GM21825 (cell line): ENCODE measurements around the gene PIMREG.

Experiments used
- ATAC-seq: cut with Tn5 transposase; IDR thresholded peaks from one replicate; pipeline ENCODE4 v1.9.1; 2021; ENCODE audit warnings: mild to moderate bottlenecking, moderate library complexity; ENCODE audit not compliant: unreplicated experiment

PIMREG gene, protein sequence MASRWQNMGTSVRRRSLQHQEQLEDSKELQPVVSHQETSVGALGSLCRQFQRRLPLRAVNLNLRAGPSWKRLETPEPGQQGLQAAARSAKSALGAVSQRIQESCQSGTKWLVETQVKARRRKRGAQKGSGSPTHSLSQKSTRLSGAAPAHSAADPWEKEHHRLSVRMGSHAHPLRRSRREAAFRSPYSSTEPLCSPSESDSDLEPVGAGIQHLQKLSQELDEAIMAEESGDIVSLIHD

DNA sequence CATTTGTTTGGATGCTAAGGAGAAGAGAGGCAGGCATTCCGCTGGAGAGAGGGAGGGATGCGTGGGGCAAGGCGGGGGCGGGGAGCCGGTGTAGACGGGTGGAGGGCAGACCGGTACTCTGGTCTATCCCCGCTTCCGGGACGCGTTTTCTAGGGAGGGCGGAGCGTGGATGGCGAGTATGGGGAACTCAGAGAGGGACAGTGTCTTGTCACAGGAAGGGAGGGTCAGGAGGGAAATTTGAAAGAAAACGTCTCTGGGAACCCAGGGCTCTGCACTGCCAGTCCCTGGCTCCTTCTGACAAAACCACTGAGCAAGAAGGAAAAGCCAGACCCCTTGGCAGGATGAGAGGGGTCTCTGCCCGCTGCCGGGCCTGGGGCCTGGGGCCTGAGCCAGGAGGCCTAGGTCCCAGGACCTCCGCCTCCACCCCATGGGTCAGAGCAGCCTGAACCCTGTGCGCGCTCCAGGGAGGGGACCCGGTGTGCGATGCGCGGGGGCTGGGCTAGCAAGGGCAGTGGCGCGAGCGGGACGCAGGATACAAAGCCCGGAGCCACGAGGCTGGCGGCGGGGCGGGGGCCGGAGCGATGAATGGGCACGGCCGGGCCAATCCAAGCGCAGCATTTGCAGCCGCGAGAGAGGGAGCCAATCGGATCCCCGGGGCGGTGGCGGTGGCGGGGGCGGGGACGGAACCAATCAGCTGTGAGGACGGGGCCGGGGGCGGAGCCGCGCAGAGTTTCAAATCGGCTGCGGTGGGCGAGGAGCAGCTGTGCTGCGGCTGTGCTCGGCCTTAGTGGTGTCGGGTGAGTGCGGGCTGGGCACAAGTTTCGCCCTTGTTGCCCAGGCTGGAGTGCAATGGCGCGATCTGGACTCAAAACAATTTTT lies at the start of gene PIMREG:
TSS of gene PIMREG (plus strand) at position 764 of the 879 bp plus-strand sequence. CDS start 656 bp downstream, outside the sequence.
- peak; percentile 73 for ATAC-seq

DNA sequence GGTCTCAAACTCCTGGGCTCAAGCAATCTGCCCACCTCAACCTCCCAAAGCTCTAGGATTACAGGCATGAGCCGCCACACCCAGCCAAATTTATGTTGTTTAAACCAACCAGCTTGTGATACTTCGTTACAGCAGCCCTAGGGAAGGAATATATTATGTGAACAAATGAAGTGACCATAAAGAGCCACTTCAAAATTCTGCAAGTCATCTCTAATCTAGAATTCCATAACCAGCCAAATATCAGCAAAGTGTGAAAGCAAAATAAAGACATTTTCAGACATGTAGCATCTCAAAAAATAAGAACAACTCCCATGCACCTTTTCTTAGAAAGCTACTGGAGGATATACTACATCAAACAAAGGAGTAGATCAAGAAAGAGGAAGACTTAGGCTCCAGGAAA lies 45.3 kb upstream of the PIMREG start:
- no peak for ATAC-seq

DNA sequence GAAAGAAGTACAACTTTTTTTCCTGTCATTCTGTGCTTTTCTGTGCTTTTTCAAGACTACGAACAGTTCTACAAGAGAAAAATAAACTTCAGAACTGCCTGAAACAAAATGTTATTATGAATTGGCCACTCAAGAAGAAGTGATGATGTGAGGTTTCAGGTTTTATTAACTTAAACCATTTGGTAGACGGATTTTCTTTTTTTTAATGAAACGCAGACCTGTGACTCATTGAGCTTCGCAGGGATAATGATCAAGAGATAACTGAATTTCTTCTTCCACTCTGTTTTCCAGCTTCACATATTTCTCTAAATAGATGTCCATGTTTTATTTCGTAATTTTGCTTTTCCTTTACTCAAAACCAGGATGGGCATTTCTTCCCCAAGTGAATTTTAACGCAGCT lies 42.0 kb upstream of the PIMREG start:
- ATAC-seq, result no peak

GRCh38 chr17:6408276-6408675 lies 36.0 kb upstream of the PIMREG start:
- no peak for ATAC-seq

GRCh38 chr17:6408735-6409134 lies 35.5 kb upstream of the PIMREG start:
- no peak for ATAC-seq

GRCh38 chr17:6413065-6413464 lies 31.2 kb upstream of the PIMREG start:
- no peak for ATAC-seq

DNA sequence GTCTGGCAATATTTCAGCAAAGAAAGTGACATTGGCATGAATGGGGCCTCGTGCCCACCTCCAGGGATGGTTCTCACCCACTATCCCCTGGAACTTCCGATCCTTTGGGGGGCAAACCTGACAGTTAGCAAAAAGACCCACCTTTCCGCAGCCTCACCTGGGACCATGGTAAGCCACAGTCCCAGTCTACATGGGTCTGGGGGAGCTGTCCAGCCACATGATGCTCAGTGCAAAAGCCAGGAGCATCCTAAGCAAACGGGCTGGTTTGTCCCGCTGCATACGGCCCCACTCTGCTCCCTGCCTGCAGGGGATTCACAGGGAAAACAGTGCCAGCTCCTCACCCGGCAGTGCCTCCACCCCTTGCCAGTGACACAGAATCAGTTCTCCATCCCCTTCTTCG lies 28.6 kb upstream of the PIMREG start:
- no peak for ATAC-seq

DNA sequence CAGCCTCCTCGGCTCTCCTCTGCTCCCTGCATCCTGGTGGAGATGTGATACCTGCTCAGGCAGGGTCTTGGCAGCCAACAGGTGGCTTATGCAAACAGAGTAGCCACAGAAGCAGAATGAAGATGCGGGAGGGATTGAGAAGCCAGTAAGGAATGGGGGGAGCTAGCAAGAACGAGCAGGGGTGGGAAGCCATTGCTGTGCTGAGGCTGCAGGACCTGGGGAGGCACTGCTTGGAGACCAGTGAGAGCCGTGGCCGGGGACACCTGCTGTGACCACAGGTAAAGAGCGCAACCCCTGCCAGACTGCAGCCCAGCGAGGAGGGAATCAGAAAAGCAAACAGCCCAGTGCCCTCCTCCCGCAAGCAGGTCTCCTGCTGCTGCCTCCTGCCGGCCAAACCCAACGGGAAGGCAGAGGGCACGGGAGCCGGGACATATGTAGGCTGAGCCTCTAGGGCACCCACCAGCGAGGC lies 24.0 kb upstream of the PIMREG start:
- ATAC-seq, result no peak

DNA sequence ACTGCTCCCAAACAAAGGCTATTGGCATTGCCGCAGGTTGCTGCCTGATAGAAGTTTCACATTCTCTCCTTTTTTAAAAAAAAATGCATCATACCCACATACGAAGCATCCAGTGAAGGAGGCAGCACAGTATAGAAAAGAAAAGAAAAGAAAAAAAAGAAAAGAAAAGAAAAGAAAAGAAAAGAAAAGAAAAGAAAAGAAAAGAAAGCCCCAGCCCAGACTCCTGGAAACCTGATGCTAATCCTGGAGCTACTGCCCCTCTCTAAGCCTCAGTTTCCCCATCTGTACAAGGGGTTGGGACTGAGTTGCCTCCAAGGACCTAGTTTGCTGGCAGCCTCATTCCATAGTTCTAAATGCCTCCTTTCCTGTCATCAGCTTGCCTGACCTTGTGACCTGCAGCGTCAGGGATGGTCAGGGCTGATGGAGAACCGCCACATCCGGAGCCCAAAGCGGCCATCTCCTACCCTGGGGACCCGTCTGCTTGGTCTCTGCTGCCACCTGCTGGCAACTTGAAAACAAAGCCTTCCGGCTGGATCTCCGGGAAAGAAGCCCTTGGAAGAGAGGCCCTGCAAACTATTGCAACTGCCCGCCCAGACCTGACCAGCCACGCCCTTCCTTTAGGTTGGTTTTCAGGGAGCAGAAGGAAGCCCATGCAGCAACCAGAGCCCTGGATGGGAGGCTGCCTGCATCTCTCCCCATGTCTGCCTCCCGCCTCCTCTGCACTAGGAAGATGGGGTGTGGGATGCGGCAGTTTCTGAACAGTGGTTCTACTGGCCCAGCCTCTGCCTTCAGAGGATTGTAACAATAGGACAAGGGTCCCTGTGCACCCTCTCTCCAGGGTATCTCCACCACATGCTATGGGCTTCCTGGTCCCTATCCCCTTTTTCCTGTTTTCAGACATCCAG lies 22.3 kb upstream of the PIMREG start:
- no peak for ATAC-seq

DNA sequence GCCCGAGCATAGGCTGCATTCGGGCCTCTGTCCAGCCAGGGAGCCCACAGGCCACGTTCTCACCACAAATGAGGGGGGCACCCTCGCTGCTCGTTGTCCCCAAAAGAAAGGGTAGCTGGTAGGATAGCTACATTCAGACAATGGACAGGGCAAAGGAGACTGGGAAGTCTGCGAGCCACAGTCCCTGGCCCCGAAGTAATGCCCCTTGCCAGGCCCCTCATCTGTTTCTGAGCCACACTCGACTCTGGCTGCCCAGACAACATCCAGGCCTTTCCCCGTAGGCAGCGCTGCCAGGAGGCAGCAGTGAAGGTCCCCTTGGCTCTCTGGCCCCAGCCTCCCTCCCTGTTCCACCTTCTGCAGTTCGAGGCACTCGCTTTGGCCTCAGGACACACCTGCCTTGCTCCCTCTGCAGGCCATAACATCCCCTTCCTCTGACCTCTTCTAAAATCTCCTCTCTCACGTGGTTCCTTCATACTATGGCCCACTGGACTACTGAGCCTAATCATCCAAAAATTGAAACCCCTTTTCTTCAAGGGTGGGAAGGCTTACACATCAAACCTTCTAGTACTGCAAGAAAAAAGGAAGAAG lies 21.5 kb upstream of the PIMREG start:
- no peak for ATAC-seq

DNA sequence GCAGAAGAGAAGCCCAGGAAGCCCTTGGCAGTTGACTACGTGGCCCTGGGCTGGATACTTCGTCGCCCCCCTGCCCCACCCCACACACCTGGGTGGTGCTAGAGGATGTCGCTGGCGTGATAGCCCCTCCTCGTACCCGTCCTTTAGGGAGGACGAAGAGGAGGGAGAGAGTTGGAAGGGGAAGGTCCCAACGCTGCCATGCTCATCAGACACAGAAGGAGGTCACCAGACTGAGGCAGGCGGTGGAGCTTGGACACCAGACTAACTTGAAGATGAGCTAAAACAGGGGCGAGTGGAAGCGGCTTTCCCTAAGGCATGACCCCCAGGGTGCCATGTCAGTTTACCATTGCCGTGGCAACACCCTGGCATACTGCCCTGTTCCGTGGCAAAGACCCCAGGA lies 20.3 kb upstream of the PIMREG start:
- ATAC-seq, result no peak

DNA sequence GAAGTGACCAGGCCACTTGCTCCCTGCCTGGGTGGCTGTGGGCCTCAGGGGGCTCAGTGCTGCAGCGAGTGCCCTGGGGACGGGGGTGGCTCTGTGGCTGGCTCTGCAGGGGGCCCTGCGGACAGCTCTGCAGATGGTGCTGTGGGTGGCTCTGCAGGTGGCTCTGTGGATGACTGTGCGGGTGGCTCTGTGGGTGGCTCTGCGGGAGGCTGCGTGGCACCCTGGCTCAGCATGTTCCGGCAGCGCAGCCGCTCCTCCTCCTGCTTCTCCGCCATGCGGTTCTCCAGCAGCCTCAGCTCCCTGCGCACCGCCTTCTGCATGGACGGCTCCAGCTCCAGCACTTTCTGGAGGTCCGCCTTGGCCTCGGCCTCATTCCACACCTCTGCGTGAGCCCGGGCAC lies 18.8 kb upstream of the PIMREG start:
- no peak for ATAC-seq

DNA sequence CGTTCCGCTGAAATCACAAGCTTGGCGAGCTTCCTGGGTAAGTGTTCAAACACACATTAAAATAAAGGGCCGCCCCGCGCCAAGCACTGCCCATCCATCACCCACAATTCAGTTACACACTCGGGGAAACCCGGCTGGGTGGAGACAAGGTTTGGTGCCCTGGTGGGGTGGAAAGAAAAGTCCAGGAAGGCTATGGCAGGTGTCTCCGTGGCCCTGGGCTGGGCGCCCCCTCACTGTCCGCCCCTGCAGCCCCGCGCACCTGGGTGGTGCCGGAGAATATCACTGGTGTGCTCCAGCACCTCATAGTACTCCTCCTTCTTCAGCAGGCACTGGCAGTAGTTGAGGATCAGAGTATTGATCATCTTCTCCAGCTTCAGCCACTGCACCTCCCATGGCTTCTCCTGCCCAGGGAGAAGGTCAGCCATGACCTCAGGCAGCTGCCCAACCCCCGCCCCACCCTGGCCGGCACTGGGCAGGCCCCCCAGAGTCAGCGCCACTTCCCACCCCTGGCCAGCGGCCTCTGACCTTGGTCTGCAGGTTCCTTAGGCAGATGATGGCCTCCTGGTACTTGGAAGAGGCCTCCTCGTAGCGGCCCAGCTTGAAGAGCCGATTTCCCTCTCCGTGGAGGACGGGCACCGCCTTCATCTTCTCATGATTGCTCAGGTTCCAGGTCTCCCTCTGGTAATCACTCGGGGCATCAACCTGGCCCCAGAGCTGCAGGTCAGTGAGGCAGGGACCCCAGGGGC lies 17.7 kb upstream of the PIMREG start:
- ATAC-seq, result no peak

DNA sequence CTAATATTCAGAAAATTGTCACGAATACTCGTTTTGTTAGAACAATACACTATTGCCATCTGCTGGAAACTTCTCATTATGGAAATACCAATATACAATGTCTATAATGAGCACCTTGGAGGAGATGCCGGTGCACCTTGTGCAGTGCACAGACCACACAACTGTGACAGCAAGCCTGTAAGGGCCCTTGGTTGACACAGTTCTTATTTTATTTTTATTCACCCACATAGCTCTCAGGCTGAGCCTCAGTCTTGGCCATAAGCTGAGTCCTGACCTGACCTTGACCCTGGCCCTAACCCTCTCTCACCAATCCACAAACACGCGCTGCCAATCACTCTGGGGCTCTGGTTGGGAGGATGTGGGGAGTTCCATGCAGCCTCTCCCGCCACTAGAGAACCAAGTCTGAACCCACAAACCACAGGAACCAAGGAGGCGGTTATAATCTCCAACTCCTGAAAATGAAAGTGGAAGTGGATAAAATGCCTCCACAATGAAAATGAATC lies 16.9 kb upstream of the PIMREG start:
- ATAC-seq, result no peak

GRCh38 chr17:6428207-6428965 lies 15.9 kb upstream of the PIMREG start:
- no peak for ATAC-seq

DNA sequence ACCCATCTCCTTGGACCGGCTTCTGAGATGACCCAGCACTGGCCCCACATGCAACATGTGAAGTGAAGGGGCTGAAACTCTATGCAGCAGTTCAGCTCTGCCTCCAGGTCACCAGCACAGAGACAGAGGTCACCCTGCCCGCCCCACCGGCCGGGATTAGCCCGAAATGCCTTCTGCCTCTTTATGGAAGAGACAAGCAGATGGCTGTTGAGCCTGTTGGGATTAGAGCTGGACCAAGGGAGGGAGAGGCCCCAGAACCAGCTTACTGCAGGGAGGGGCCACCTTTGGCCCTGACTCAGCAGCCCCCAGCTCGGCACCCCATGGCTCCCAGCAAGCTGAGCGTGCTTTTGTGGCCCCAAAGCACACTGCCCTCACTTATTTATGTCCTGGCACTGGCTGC lies 15.0 kb upstream of the PIMREG start:
- no peak for ATAC-seq

GRCh38 chr17:6430769-6431168 lies 13.5 kb upstream of the PIMREG start:
- no peak for ATAC-seq

GRCh38 chr17:6435051-6435450 lies 9.2 kb upstream of the PIMREG start, which contains the start of gene AIPL1:
TSS of gene AIPL1 (minus strand) at chr17:6435121. CDS start at chr17:6435104, 17 bp downstream.
- ATAC-seq, result no peak

DNA sequence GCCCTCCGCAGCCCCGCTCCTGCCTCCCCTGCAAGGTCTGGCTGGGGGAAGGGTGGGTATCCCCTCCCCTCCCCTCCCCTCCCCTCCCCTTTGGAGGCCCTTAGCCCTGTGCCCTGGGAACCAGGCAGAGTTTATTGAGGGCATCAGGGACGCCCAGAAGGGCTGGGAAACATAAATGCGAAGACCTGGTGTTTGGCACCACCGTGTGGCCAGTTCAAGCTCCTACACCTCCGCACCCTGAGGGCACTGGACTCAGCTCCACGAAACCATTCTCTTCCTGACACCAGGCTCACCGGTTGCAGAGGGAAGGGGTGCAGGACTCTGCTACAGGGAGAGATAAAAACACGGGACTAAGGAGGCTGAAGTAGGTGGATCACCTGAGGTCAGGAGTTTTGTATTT lies 8.3 kb upstream of the PIMREG start:
- ATAC-seq, result no peak
